ENCODE data around the gene C5orf58.

DNA sequence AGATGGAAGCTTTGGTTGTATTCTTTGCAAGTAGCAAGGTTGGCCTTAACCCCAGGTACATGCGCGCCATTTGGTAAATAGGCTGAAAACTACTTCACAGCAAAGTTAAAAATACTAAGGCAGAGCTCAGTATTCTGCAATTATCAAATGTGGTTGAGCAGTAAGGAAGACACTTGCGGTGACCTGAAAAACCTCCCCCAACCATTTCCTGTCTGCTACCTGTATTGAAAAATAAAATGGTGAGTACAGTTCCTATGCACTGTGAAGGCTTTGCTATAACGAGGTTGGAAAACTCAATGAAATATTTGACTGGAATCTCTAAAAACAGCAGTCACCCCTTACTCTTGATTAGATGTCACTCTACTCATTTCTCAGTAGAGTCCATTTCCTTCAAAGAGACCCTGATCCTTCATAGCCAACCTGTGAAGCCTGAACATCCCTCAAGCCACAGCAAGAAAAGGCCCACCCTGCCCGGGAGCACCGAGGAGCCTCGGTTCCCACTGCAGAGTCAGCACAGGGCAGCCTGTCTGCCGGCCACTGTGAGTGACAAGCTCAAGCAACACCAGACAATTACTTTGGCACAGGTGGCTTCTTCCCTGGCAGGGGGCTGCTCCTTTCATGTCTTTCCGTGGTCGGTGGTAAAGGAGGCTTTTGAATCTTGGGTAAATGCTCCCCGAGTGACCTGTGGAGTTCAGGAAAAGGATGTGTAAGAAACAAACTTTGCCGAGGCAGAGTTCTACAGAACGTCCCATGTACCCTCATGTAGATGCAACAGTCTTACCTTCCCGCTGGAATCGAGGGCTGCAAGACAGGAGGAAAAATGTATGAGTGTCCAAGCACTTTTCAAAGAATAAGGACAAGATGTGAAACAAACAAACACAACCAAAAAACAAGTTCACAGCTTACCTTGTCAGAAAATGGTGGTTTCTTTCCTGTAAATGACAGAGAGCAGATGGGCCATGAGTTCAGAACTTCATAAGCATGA, 29.6 kb downstream of the C5orf58 start:
- TF ChIP-seq CTCF (IDR thresholded peaks at IDR 0.05; ENCODE audit: borderline replicate concordance, extremely low read depth, low read length, poor library complexity, severe bottlenecking) (no peak), EZH2 (IDR thresholded peaks at IDR 0.05; ENCODE audit: borderline replicate concordance, low read depth, low read length, severe bottlenecking) (no peak)
